ENCODE measurements around the gene SPSB4. TPM values are rescaled to one million over a fixed set of nuclear protein-coding genes. Genes with fewer than 3 reads are reported as not detected.

Gene SPSB4
- total RNA-seq, 2 experiments from 2014 or later, result not detected

- no peak overlapping the region for H3K4me3 ChIP-seq (ENCODE audit: low read depth, low read length, poor library complexity, severe bottlenecking)
- DNase-seq (ENCODE audit: low spot score), result no peak
- no peaks in the 10 kb centered on the region for H3K9me2 ChIP-seq (ENCODE audit: insufficient read depth, low read length)
- H3K9me3 ChIP-seq (ENCODE audit: low read length), result no peaks in the 10 kb centered on the region
- intact Hi-C loops (cut with micrococcal nuclease; ENCODE audit: unreplicated experiment), result no loop called here
- ChIA-PET POLR2A (interaction anchor here (0.6 kb wide), 2 partner anchors 102 to 1000 kb away, joined by 3 to 4 read pairs; no protein-coding TSS in a partner anchor), CTCF (ENCODE audit: unreplicated experiment) (no interaction called here)
- no peaks in the 10 kb centered on the region for H3K79me2 ChIP-seq (ENCODE audit: insufficient read depth, low read depth, low read length)
- H3K36me3 ChIP-seq (ENCODE audit: insufficient read depth, low read length), result no peaks in the 10 kb centered on the region
- H2AFZ ChIP-seq (ENCODE audit: low read length), result no peak overlapping the region
- BruUV-seq (replicated peaks), result no TSS peak
- no peak for TF ChIP-seq EZH2phosphoT487 (IDR thresholded peaks at IDR 0.05; ENCODE audit: borderline replicate concordance, low read depth, low read length)
- TF ChIP-seq CTCF (conservative IDR thresholded peaks at IDR 0.05; ENCODE audit: low read length), result no peak
- no peaks in the 10 kb centered on the region for H3K4me1 ChIP-seq (ENCODE audit: insufficient read depth, low read length, poor library complexity, severe bottlenecking)
- H4K20me1 ChIP-seq (ENCODE audit: insufficient read depth, low read length), result no peaks in the 10 kb centered on the region
- no peak overlapping the region for H3K27ac ChIP-seq (ENCODE audit: low read depth, low read length, poor library complexity, severe bottlenecking)
- no peak overlapping the region for H3K4me2 ChIP-seq (ENCODE audit: low read length)
These were observed 25.1 kb downstream of the SPSB4 start for GRCh38 chr3:141076036-141076773.

GRCh38 chr3:141076797-141077571 is 25.8 kb downstream of the SPSB4 start:
- CTCF ChIA-PET (ENCODE audit: unreplicated experiment), result no interaction called here
- no peak for DNase-seq (ENCODE audit: low spot score)
- Histone ChIP-seq H3K4me1 (ENCODE audit: insufficient read depth, low read length, poor library complexity, severe bottlenecking) (no peaks in the 10 kb centered on the region), H3K27ac (ENCODE audit: low read depth, low read length, poor library complexity, severe bottlenecking) (no peak overlapping the region), H3K9me3 (ENCODE audit: low read length) (no peaks in the 10 kb centered on the region), H3K4me2 (ENCODE audit: low read length) (no peak overlapping the region), H4K20me1 (ENCODE audit: insufficient read depth, low read length) (no peaks in the 10 kb centered on the region), H2AFZ (ENCODE audit: low read length) (no peak overlapping the region), H3K9me2 (ENCODE audit: insufficient read depth, low read length) (no peaks in the 10 kb centered on the region), H3K36me3 (ENCODE audit: insufficient read depth, low read length) (no peaks in the 10 kb centered on the region), H3K79me2 (ENCODE audit: insufficient read depth, low read depth, low read length) (no peaks in the 10 kb centered on the region), H3K4me3 (ENCODE audit: low read depth, low read length, poor library complexity, severe bottlenecking) (no peak overlapping the region)
- intact Hi-C loops (cut with micrococcal nuclease; ENCODE audit: unreplicated experiment), result no loop called here
- BruUV-seq (replicated peaks), result no TSS peak
- POLR2A ChIA-PET, result no interaction called here
- no peak for TF ChIP-seq CTCF (conservative IDR thresholded peaks at IDR 0.05; ENCODE audit: low read length)
- TF ChIP-seq EZH2phosphoT487 (IDR thresholded peaks at IDR 0.05; ENCODE audit: borderline replicate concordance, low read depth, low read length), result no peak

GRCh38 chr3:141077631-141078030 is 26.5 kb downstream of the SPSB4 start:
- POLR2A ChIA-PET, result no interaction called here
- no peaks in the 10 kb centered on the region for H3K4me1 ChIP-seq (ENCODE audit: insufficient read depth, low read length, poor library complexity, severe bottlenecking)
- CTCF ChIA-PET (ENCODE audit: unreplicated experiment), result interaction anchor here (0.6 kb wide), 1 partner anchor 393 kb away, joined by 3 read pairs; no protein-coding TSS in a partner anchor
- no peak overlapping the region for H3K27ac ChIP-seq (ENCODE audit: low read depth, low read length, poor library complexity, severe bottlenecking)
- H3K9me3 ChIP-seq (ENCODE audit: low read length), result no peaks in the 10 kb centered on the region
- BruUV-seq (replicated peaks), result no TSS peak
- TF ChIP-seq CTCF (conservative IDR thresholded peaks at IDR 0.05; ENCODE audit: low read length), result no peak
- no peak for TF ChIP-seq EZH2phosphoT487 (IDR thresholded peaks at IDR 0.05; ENCODE audit: borderline replicate concordance, low read depth, low read length)
- DNase-seq (ENCODE audit: low spot score), result no peak
- H4K20me1 ChIP-seq (ENCODE audit: insufficient read depth, low read length), result no peaks in the 10 kb centered on the region
- no peak overlapping the region for H3K4me3 ChIP-seq (ENCODE audit: low read depth, low read length, poor library complexity, severe bottlenecking)
- H3K36me3 ChIP-seq (ENCODE audit: insufficient read depth, low read length), result no peaks in the 10 kb centered on the region
- H2AFZ ChIP-seq (ENCODE audit: low read length), result no peak overlapping the region
- intact Hi-C loops (cut with micrococcal nuclease; ENCODE audit: unreplicated experiment), result no loop called here
- no peaks in the 10 kb centered on the region for H3K79me2 ChIP-seq (ENCODE audit: insufficient read depth, low read depth, low read length)
- H3K4me2 ChIP-seq (ENCODE audit: low read length), result no peak overlapping the region
- H3K9me2 ChIP-seq (ENCODE audit: insufficient read depth, low read length), result no peaks in the 10 kb centered on the region
